Caki2 (cell line): ENCODE measurements around the gene SCFD2. TPM values are rescaled to one million over a fixed set of nuclear protein-coding genes. Genes with fewer than 3 reads are reported as not detected.
"Not testable (repeated sequence)": the region's sequence is repeated elsewhere in the genome, so short reads cannot be mapped to it uniquely, and the experiment has no call there.

Source experiments
- DNase-seq: peaks from one replicate; pipeline ENCODE4 v3.0.0-alpha.2; 2015; ENCODE audit warnings: low read depth
- in situ Hi-C: cut with HindIII; loops from 2 replicates; pipeline ENCODE4 v1.10.0; 2016; ENCODE audit warnings: low sequenced_read_pairs, low pct_unique_long_range_greater_than_20kb, mixed read lengths
- total RNA-seq: library from RNA; depleted of rRNA; stranded (reverse); fragments of >200 nt; shearing (Covaris generic); gene quantifications from 2 replicates; pipeline ENCODE4 v1.2.3, GENCODE V29; 2014; ENCODE audit warnings: low replicate concordance

SCFD2 gene
- total RNA-seq, 1 experiment from 2014 or later, result 19.0 TPM

- no peak for DNase-seq
- in situ Hi-C loops, result no loop called here
These were observed 310.6 kb downstream of the SCFD2 start for GRCh38 chr4:53055274-53055673.

DNA sequence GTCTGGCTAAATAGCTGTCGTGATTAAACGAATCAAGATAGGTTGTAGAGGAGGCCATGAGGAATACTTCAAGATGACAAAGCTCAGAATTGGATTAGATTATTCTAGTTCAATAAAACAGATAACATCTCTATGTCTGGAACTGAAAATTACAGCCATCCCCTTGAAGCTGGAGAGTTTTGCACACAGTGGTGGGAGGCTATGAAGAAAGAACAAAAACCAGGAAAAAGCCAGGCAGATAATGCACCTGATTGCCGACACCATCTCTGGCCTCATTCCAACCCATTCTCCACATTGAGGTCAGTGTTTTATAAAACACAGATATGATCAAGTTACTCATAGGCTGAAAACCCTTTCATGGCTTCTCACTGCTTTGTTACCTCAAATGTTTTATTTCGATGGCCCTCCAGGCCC is 315.5 kb downstream of the SCFD2 start:
- in situ Hi-C loops, result no loop called here
- no peak for DNase-seq

DNA sequence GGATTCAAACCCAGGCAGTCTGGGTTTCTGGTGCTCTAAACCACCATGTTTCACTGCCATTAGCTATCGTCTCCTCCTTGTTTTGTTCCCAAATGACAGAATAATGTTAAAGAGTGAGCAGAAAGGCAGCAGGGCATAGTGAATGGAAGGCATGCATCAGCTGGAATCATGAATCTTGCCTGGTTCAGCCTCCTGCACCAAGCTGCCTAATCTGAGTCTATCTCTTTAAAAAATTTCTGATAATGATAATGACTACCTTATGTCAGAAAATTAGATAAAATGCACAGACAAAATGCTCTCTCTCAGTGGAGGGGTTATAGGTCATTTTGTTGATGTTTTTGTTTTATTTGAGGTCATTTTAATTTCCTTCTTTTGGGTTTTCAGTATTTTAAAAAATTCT is 316.3 kb downstream of the SCFD2 start:
- no peak for DNase-seq

GRCh38 chr4:53044651-53044960 is 321.3 kb downstream of the SCFD2 start:
- no peak for DNase-seq
- in situ Hi-C loops, result no loop called here

More for the DNA sequence above, 316.3 kb downstream of the SCFD2 start:
- in situ Hi-C loops, result no loop called here

DNA sequence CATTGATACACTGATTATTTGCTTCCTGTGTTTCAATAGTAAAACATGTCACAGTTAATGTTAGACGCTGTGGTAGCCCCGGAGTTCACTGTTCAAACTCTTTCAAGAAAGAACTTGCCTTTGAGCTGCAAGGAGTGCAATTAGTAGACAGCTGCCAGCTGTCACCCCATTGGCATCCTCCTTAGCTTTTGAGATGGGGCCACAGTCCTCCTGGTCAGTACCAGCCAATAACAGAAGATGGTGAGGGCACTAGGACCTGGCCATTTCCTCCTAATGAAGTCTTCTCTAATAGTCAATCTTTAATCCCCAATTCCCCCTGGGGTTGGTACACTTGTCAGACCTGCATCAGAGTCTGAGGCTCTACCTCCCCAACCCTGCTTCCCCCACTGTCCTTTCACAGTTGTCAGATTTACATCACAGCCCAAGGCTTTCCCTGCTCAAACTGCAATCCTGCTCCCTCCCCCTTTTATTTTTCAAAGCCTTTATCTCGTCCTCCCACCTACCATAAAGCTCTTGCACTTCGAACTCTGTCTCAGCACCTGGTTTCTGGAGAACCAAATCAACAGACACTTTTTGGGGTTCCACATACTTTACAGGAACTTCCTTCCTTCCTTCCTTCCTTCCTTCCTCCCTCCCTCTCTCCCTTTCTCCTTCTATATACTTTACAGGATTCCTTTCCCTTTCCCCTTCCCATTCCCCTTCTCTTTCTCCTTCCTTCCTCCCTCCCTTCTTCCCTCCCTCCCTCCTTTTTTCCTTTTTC is 321.8 kb downstream of the SCFD2 start:
- in situ Hi-C loops, result no loop called here
- no peak for DNase-seq

GRCh38 chr4:53043055-53043454 is 322.8 kb downstream of the SCFD2 start:
- in situ Hi-C loops, result no loop called here
- DNase-seq, result no peak

DNA sequence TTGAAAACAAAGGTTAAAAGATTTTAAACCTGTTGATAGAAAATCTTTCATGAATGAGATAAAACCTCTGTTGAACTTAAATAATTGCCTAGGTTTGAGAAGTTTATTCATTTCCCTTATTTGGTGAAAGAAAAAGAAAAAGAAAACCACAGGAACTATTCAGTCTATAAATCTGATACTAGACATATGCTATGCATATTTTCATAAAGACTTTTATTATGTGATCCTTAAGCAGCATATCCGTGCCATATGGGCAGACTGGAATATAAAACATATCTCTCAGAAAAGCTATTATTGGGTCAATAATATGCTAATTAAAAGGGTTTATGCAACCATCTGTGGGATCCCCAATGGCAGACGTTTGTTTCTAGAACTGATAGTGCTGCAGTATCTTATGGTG is 325.0 kb downstream of the SCFD2 start:
- DNase-seq, result no peak
- in situ Hi-C loops, result no loop called here

DNA sequence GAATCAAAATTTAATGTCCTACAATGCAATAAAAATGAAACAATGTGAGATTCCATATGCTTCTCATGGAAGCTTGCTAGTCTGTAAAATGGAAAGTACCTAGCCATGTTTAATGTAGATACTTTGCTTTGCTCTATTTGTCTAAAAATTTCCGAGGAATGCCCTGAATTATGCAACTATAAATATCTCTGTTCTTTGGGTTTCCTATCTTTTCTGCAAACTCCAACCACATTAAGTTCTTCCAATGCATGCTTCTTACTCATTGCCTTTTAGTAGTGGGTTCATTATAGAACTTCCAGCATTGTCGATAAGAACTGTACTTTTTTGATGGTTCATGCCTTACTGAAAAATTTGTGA is 325.4 kb downstream of the SCFD2 start:
- in situ Hi-C loops, result no loop called here
- DNase-seq, result no peak

- no peak for DNase-seq
These were observed 326.0 kb downstream of the SCFD2 start for GRCh38 chr4:53039741-53040458.

DNA sequence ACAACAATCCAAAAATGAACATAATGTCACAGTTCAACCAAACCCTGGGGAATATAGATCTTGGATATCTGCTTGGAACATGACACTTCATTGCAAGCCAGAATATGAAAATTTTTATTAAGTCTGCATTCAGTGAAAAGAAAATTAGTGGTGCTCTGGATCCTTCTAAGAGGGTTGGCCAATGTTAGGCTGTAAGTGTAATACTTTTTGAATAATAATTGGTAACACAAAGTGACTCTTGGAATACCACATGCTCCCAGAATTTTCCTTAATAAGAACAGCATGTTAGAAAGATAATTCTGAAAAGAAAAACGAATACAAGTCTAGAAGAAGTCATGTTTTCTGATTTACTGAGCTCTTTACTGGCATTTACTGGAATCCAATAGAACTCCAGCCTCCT is 328.0 kb downstream of the SCFD2 start:
- DNase-seq, result no peak
- in situ Hi-C loops, result no loop called here

More at GRCh38 chr4:53039741-53040458, 326.0 kb downstream of the SCFD2 start:
- in situ Hi-C loops, result no loop called here

GRCh38 chr4:53032908-53033307 is 333.0 kb downstream of the SCFD2 start:
- in situ Hi-C loops, result not testable (repeated sequence)

GRCh38 chr4:53026233-53026632 is 339.6 kb downstream of the SCFD2 start:
- in situ Hi-C loops, result no loop called here

More at GRCh38 chr4:53032908-53033307, 333.0 kb downstream of the SCFD2 start:
- not testable (repeated sequence) for DNase-seq

GRCh38 chr4:53023677-53024299 is 342.1 kb downstream of the SCFD2 start:
- in situ Hi-C loops, result no loop called here
- DNase-seq, result no peak

More at GRCh38 chr4:53026233-53026632, 339.6 kb downstream of the SCFD2 start:
- DNase-seq, result no peak

DNA sequence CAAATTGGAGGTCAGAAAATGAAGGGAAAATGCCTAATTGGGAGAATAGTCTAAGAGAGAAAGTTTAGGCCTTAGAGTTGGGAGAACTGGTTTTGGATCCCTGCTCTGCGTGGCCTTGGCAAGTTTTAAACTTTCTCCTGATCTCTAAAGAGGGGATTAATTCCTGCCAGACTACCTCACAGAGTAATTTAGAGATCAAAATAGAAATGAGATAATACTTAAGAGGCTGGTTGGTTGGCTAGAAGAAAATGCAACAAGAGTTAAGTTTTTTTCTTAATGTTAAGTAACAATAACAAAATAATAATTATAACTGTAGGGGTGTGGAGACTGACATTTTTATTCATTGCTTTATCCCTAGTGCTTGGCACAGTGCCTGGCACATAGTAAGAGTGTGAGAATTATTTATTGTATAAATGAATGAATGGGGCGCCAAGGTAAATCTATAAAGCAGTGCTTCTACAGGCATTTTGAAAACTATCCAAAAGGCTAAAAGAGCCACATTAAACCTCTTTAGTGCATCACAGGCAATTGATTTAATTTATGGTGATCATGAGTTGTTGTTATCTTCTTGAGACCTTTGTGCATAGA is 343.3 kb downstream of the SCFD2 start:
- in situ Hi-C loops, result no loop called here

DNA sequence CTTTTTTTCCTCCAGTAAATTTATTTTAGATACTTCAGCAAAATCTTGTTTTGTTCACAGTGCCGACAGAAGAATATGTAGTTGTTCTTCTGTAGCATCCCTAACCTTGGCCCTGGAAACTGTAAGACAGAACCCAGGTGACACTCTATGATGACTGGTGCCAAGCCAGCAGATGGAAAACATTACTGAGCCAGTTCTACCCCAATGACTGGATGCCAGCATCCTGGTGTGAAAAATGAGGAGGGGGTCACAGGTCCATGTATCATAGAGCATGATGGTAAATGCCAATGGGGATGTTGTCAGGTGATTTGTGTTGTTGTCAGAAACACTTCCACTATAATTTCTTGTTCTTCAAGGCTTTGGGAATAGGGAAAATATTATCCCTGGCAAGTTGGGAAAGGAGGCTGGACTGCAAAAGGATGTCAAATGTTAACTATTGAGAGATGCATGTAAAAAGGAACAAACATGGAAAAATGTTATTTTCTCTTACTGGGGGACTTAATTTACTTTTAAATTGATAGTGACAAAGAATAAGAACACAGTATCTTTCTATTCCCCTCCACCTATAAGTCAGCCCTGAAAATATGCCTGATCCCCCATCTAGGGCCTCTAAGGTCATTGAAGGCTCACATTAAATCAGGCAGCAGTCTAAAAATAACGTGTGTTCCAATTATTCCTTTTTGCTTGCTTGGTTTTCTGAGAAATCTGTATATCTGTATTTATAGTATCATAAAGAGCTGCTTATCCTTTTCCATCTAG is 343.9 kb downstream of the SCFD2 start:
- in situ Hi-C loops, result no loop called here
- DNase-seq, result no peak

More for the DNA sequence above, 343.3 kb downstream of the SCFD2 start:
- DNase-seq, result no peak

DNA sequence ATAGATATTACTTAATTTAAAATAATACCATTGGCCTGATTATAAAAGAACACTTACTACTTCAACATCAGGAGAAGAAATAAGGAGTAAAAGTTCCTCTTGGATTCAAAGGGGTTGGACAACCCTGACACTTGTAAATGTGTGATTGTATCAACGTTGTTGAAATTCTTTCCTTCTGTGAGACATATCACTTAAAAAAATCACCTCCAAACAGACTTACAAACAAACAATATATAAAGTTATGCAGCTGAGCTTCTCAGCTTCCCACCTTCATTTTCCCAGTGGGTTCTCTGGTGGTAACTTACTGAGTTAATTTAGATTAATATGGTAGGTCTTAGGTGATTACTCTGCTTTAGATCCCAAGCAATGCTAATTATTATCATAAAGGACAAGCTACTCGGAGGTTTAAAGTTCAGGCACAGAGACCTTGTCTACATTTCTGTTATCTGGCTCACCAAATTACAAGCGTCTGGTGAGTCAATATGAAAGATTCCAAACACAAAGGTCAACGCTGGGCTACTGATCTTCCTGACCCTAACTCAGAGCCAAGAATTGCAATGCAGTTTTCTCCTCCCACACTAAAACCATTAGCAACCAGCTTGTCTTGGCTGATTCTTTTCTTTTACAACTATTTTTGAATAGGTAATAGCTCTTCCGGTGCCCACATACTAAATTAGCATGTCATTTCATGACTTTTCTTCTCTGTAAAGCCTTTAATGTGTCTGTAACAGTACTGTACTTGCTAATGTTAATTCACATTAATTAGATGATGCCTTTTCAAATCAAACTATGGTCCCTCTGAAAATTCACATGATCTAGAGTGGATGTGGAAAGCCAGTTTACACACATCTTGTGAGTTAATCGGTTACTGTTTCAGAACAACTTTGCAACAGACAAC is 346.1 kb downstream of the SCFD2 start:
- DNase-seq, result peak; percentile 55
- in situ Hi-C loops, result no loop called here

DNA sequence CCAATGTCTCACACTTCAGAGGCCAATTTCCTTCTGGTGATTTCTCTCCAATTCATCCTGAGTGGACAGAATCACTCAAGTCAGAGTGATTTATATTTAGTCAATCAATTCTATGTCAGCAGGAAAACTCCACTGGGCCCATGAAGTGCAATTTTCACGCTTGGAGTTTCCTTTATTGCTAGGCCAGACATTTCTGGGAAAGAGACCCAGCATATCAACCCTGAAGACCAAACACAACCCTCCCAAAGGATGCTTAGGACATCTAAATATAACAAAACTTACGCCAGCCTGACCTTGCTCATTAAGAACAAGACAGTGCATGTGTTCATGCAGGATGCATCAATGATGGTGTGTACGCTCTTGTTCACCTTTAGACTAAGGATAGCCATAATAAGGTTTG is 347.4 kb downstream of the SCFD2 start:
- in situ Hi-C loops, result no loop called here
- DNase-seq, result no peak
